Neural cell (in vitro differentiated cells): ENCODE results near the gene CCL8.

Experiments used
- CTCF ChIP-seq: fragments of 450-650 bp; IDR thresholded peaks from 2 replicates; pipeline ENCODE4 v1.5.1; 2014; ENCODE audit warnings: antibody characterized with exemption, mild to moderate bottlenecking, moderate library complexity; ENCODE audit not compliant: poor library complexity, severe bottlenecking
- EP300 ChIP-seq: fragments of 450-650 bp; conservative IDR thresholded peaks from 2 replicates; pipeline ENCODE4 v1.6.1; 2014; ENCODE audit warnings: antibody characterized with exemption, mild to moderate bottlenecking, moderate library complexity; ENCODE audit not compliant: poor library complexity, severe bottlenecking
- POLR2AphosphoS5 ChIP-seq: IDR thresholded peaks from 2 replicates; pipeline ENCODE4 v1.6.1; 2012

GRCh38 chr17:34369571-34369970, 50.3 kb downstream of the CCL8 start:
- no peak for TF ChIP-seq CTCF
- TF ChIP-seq EP300, result no peak
- no peak for TF ChIP-seq POLR2AphosphoS5
